Mucosa of descending colon (tissue), 3 donors: ENCODE data around the gene SACS. TPM values are rescaled to one million over a fixed set of nuclear protein-coding genes. Genes with fewer than 3 reads are reported as not detected.

Experiments used
- ATAC-seq: fragments of 200-7000 bp; cut with Tn5 transposase; one replicate; pipeline ENCODE4 v1.9.1; 2020; ENCODE audit warnings: mild to moderate bottlenecking, moderate library complexity
- DNase-seq, 3 donors: peaks; one replicate each; pipeline ENCODE4 v3.0.0-alpha.2; 2020
- H3K36me3 ChIP-seq: fragments of 200-600 bp; one replicate; pipeline ENCODE4 v1.8.0; 2021; ENCODE audit warnings: low read depth, mild to moderate bottlenecking
- H3K4me1 ChIP-seq: fragments of 200-600 bp; one replicate; pipeline ENCODE4 v1.8.0; 2021; ENCODE audit warnings: low read depth, mild to moderate bottlenecking
- H3K4me3 ChIP-seq: fragments of 200-600 bp; one replicate; pipeline ENCODE4 v1.8.0; 2021; ENCODE audit warnings: mild to moderate bottlenecking
- H3K9me3 ChIP-seq: fragments of 200-600 bp; one replicate; pipeline ENCODE4 v1.8.0; 2021; ENCODE audit warnings: mild to moderate bottlenecking
- CTCF ChIP-seq: fragments of 200-600 bp; IDR thresholded peaks from one replicate; pipeline ENCODE4 v1.8.0; 2022; ENCODE audit warnings: antibody characterized with exemption, mild to moderate bottlenecking
- intact Hi-C, 2 donors: fragments of 100-400 bp; cut with DNase I in 1 of 2; cut with micrococcal nuclease in 1 of 2; formaldehyde crosslinking; loops; one replicate each; pipeline versions ENCODE4 v1.11.0 to v1.11.1; 2022; cut with DNase I, micrococcal nuclease
- long read RNA-seq, 2 donors: library from polyadenylated mRNA; unstranded; transcript quantifications; one replicate each; pipeline ENCODE4 v2.0.0, GENCODE V29; 2019 to 2021
- total RNA-seq, 3 donors: library from RNA; stranded (reverse); fragmentation: NEBNext Ultra II Directional in 2 of 3; extraction: Animal tissue kit (Norgen Biotek cat#: 25700) in 2 of 3; gene quantifications; one replicate each; pipeline versions ENCODE4 v1.2.1 to v1.2.4, GENCODE V29; 2021 to 2023
- donor health status: DM: no; HTN: no; CAD: no; lungs with moderate emphysema.
- donor health status: DM: no; HTN: no; CAD: no.
- donor health status: DM: no; HTN: yes; CAD: no.

The SACS gene
- 10 to 100 TPM in 1 of 3 donors, 1 to 10 TPM in 2; 2.1 to 19.0 (median 3.7) TPM for total RNA-seq
- long read RNA-seq, donor 1, partial matches to known transcripts = 3 of 6 reads
- long read RNA-seq, donor 1, other reads (novel, unspliced or antisense) = 3 of 6 reads
- long read RNA-seq, donor 2, partial matches to known transcripts = 1 of 2 reads
- long read RNA-seq, donor 2, other reads (novel, unspliced or antisense) = 1 of 2 reads

GRCh38 chr13:23433171-23434153 is at the start of gene SACS:
SACS (minus strand) TSS chr13:23433702; CDS start chr13:23411239, 22,463 bp downstream.
- H3K4me3 ChIP-seq = no peak within 1 kb of the TSS
- H3K36me3 ChIP-seq = no peaks in the 10 kb centered on the region
- no peaks in the 10 kb centered on the region for H3K9me3 ChIP-seq
- no peak for TF ChIP-seq CTCF
- intact Hi-C loops = no loop called here
- no peak for DNase-seq
- no peaks in the 10 kb centered on the region for H3K4me1 ChIP-seq
- no peak for ATAC-seq

- no peak for TF ChIP-seq CTCF
Observed at GRCh38 chr13:23480324-23480723, 46.8 kb upstream of the SACS start.

DNA sequence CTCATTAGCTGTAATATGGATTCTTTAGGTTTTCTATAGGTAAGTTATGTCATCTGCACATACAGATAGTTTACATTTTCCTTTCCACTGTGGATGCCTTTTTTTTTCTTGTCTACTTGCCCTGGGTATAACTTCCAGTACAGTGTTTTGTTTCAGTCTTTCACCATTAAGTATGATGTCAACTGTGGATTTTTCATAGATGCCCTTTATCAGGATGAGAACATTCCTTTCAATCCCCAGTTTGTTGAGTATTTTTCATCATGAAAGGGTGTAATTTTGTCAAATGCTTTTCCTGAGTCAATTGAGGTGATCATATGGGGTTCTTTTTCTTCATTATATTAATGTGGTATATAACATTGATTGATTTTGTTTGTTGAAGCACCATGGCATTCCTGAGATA is 43.6 kb upstream of the SACS start:
- Histone ChIP-seq H3K4me3 (no peak overlapping the region), H3K9me3 (peaks cover 16% of the 10 kb centered on the region), H3K4me1 (no peaks in the 10 kb centered on the region), H3K36me3 (no peaks in the 10 kb centered on the region)
- no peak for DNase-seq
- no peak for TF ChIP-seq CTCF
- intact Hi-C loops = no loop called here
- no peak for ATAC-seq

More at GRCh38 chr13:23480324-23480723, 46.8 kb upstream of the SACS start:
- ATAC-seq (no peak), DNase-seq (no peak)
- no peak overlapping the region for H3K4me3 ChIP-seq
- no peaks in the 10 kb centered on the region for H3K36me3 ChIP-seq
- intact Hi-C loops = no loop called here
- no peaks in the 10 kb centered on the region for H3K4me1 ChIP-seq
- peaks cover 16% of the 10 kb centered on the region for H3K9me3 ChIP-seq

DNA sequence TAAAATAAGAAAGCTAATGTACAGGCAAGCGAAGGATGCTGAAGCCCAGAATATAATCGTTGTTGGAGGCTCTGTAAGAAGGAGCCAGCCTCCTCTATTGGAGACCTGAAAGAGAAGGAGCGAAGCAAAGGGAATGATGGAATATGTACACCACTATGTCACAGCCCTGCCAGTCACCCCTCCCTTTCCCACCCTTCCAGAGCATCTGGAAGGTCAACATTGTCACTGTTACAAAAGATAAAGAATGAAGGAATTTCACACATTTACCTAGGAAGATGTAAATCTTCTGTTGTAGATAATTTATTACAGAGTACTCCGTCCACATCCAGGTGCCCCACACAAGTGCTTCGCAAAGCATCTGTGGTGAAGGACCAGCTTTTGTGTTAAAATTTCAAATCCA is 39.7 kb upstream of the SACS start:
- intact Hi-C loops = no loop called here
- H3K9me3 ChIP-seq = no peaks in the 10 kb centered on the region
- ATAC-seq (no peak), DNase-seq (no peak)
- H3K4me3 ChIP-seq = no peak overlapping the region
- no peak for TF ChIP-seq CTCF
- H3K4me1 ChIP-seq = no peaks in the 10 kb centered on the region
- H3K36me3 ChIP-seq = no peaks in the 10 kb centered on the region

GRCh38 chr13:23472189-23472588 is 38.7 kb upstream of the SACS start:
- no peaks in the 10 kb centered on the region for H3K36me3 ChIP-seq
- H3K4me3 ChIP-seq = no peak overlapping the region
- no peaks in the 10 kb centered on the region for H3K9me3 ChIP-seq
- H3K4me1 ChIP-seq = no peaks in the 10 kb centered on the region
- no peak for TF ChIP-seq CTCF
- no peak for DNase-seq
- intact Hi-C loops = no loop called here
- no peak for ATAC-seq
